GM12892 (cell line): Measurements from ENCODE around the gene DDX42.

ENCODE experiments used
- POLR2A ChIP-seq: IDR thresholded peaks from 2 replicates; pipeline ENCODE4 v1.6.1; 2011; ENCODE audit warnings: low read depth, low read length, control low read depth
- POLR2AphosphoS5 ChIP-seq: IDR thresholded peaks from 2 replicates; pipeline ENCODE4 v1.6.1; 2011; ENCODE audit warnings: low read depth, low read length, control low read depth
- TAF1 ChIP-seq: IDR thresholded peaks from 2 replicates; pipeline ENCODE4 v1.6.1; 2011; ENCODE audit warnings: low read depth, mild to moderate bottlenecking, control low read depth, low read length, borderline replicate concordance

DNA sequence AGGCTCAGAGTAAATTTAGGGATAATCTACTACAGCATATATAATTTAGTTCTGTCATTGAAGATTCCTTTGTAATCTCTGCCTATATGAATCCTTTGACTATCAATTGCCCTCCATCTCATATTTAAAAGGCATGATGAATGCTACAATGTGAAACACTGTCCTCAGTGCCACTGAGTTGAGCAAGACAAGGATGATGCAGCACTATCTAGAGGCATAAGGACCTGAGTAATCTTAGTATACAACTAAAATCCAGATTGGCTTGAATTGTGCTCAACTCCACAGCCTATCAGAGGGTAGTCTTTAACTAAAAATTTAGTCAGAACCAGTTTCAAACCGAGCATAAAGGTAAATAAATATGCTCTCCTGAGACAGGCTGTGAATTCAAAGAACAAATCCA is 20.8 kb upstream of the DDX42 start:
- no peak for TF ChIP-seq POLR2AphosphoS5
- TF ChIP-seq TAF1 = no peak
- TF ChIP-seq POLR2A = no peak
